BLaER1 treated with 17β-estradiol and CSF1 and Interleukin-3, amounts not matched to agents 10 nM and 100 nM (cell line): Measurements from ENCODE around the gene DPYD.

Experiments
- H3K27ac ChIP-seq, 11 experiments: shearing (Covaris generic); formaldehyde crosslinking; 2 replicates each; pipeline ENCODE4 v1.8.1; 2022
- H3K27me3 ChIP-seq, 11 experiments: shearing (Covaris generic); formaldehyde crosslinking; 2 replicates each; pipeline ENCODE4 v1.8.1; 2022
- H3K36me3 ChIP-seq, 11 experiments: shearing (Covaris generic); formaldehyde crosslinking; 2 replicates each; pipeline ENCODE4 v1.8.1; 2022
- H3K4me1 ChIP-seq, 10 experiments: shearing (Covaris generic); formaldehyde crosslinking; 2 replicates each; pipeline ENCODE4 v1.8.1; 2022
- H3K4me2 ChIP-seq, 11 experiments: shearing (Covaris generic); formaldehyde crosslinking; 2 replicates each; pipeline ENCODE4 v1.8.1; 2022
- H3K4me3 ChIP-seq, 10 experiments: shearing (Covaris generic); formaldehyde crosslinking; 2 replicates each; pipeline ENCODE4 v1.8.1; 2022
- H3K9ac ChIP-seq, 11 experiments: shearing (Covaris generic); formaldehyde crosslinking; 2 replicates each; pipeline ENCODE4 v1.8.1; 2022
- H3K9me3 ChIP-seq, 11 experiments: shearing (Covaris generic); formaldehyde crosslinking; replicated peaks in 1 of 11; 2 replicates each; pipeline ENCODE4 v1.8.1; 2022
- H4K20me1 ChIP-seq, 11 experiments: shearing (Covaris generic); formaldehyde crosslinking; 2 replicates each; pipeline ENCODE4 v1.8.1; 2022
- Cebpa-rat ChIP-seq, 11 experiments: shearing (Covaris generic); IDR thresholded peaks; 2 replicates each; pipeline ENCODE4 v1.8.1; 2022

DPYD gene

DNA sequence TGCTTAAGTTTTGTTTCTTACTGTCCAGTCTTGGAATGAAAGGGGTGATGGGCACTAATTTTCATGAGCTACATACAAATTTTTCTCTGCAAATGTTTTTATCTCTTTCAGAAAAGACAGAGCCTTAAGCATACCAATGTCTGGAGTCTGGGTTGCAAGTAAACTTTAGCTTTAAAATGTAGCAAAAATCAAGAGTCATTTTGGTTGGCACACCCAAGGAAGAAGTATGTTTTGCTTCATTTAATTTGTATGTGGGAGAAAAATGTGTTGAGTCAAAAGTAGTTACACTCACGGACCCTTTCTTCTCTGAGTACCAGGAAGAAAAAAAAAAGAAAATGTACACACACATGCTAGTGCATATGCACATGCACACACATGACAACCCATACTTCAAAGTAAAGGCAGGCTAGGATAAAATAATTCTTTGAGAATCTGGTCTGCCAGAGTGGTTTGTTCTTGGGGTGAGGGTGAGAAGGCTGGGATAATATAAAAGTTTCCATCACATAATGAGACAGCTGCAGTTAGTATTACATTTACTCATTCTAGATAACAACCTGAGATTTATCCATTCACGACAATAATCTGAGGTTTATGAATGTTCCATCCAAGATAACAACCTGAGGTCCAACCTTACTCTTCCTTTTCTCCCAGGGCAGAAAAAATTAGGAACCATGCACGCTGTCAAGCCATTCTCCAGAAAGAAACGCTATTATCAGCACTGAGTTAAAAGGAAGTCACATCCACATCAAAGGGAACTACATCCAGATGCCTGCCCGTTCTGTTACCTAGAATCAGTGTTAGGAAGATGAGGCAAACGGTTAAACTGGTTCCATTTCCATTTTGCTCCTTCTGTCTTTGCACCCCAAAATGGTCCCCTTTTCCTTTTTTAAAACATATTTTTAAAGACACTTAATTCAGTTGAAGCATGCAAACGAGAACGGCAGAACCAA, 9.3 kb downstream of the DPYD start:
- Histone ChIP-seq H3K27ac (no peak overlapping the region), H3K36me3 (peaks cover 0 to 9% (median 0%) of the 10 kb centered on the region in 11 experiments; a peak in 1 of 22 replicates), H3K4me1 (peaks cover 0 to 64% (median 21%) of the 10 kb centered on the region in 10 experiments; a peak in 16 of 20 replicates), H3K4me2 (peak overlapping the region in 6 of 11 experiments; percentile 11 to 79 (median 30); a peak in 10 of 22 replicates), H3K27me3 (no peaks in the 10 kb centered on the region), H4K20me1 (peaks cover 0 to 34% (median 0%) of the 10 kb centered on the region in 11 experiments; a peak in 3 of 22 replicates), H3K9ac (no peak overlapping the region), H3K9me3 (peaks cover 0 to 16% (median 0%) of the 10 kb centered on the region in 11 experiments; a peak in 3 of 22 replicates), H3K4me3 (no peak overlapping the region)
- TF ChIP-seq Cebpa-rat (IDR thresholded peaks at IDR 0.05): no peak

DNA sequence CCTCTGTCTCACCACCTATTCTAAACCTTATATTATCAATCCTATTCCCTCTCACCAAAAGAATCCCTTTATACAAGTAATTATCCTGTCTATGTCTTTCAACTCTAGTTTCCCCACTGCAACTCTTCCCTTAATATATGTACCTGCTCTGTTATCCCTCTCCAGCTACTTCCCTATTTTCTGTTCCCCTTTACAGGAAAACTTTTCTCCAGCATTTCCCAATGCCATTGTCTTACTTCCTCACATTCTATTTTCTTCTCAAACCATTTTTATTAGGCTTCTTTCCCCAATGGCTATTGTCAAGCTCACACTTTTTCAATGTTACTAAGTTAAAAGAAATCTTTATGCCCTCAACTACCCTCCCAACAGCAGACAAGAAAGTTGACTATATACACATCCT, 11.6 kb downstream of the DPYD start:
- Histone ChIP-seq H4K20me1 (peaks cover 0 to 27% (median 0%) of the 10 kb centered on the region in 11 experiments; a peak in 4 of 22 replicates), H3K9ac (no peak overlapping the region), H3K4me1 (peaks cover 0 to 83% (median 23%) of the 10 kb centered on the region in 10 experiments; a peak in 16 of 20 replicates), H3K27ac (peak overlapping the region in 3 of 11 experiments; percentile 19 to 52 (median 48); a peak in 4 of 22 replicates), H3K4me2 (peak overlapping the region in 5 of 11 experiments; percentile 40 to 85 (median 70); a peak in 10 of 22 replicates), H3K9me3 (peaks cover 0 to 24% (median 0%) of the 10 kb centered on the region in 11 experiments; a peak in 3 of 22 replicates), H3K36me3 (peaks cover 0 to 9% (median 0%) of the 10 kb centered on the region in 11 experiments; a peak in 2 of 22 replicates), H3K4me3 (no peak overlapping the region), H3K27me3 (no peaks in the 10 kb centered on the region)
- no peak for TF ChIP-seq Cebpa-rat (IDR thresholded peaks at IDR 0.05)

DNA sequence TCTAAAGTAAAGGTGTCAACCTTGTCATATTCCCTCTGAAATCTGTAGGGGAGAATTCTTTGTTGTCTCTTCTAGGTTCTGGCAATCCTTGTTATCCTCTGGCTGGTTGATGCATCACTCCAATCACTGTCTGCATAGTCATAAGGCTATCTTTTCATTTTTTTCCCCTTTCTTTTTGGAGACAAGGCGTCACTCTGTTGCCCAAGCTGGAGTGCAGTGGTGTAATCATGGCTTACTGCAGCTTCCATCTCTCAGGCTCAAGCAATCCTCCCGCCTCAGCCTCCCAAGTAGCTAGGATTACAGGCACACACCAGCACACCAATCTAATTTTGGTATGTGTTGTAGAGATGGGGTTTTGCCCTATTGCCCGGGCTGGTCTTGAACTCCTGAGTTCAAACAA, 12.9 kb downstream of the DPYD start:
- Histone ChIP-seq H3K27ac (peak overlapping the region in 4 of 11 experiments; percentile 3 to 77 (median 16); a peak in 6 of 22 replicates), H3K36me3 (peaks cover 0 to 3% (median 0%) of the 10 kb centered on the region in 11 experiments; a peak in 1 of 22 replicates), H3K9ac (no peak overlapping the region)

DNA sequence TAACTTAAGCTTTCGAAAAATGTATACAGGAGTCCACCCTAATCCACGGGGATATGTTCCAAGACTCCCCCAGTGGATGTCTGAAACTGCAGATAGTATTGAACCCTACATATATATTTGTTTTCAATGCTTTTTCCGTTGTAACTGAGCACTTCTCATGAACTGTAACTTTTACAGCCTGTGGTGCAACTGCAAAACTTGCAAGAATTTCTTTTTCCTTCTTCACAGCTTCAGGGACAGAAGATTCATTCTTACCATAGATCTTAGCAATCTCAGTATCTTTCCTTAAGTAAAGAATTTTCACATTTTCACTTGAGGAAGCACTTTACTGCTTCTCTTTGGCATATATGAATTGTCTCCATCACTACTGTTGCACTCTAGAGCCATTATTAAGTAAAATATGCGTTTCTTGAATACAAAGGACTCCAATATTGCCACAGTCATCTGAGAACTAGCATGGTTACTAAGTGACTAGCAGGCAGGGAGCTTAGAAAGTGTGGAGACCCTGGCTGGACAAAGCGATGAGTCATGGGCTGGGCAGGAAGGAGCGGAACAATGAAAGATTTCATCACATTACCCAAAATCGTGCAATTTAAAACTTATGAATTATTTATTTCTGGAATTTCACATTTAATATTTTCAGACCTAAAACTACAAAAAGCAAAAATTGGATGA, 14.1 kb downstream of the DPYD start:
- Histone ChIP-seq H3K4me3 (no peak overlapping the region), H3K4me2 (peak overlapping the region in 6 of 11 experiments; percentile 18 to 85 (median 59); a peak in 10 of 22 replicates), H4K20me1 (peaks cover 0 to 3% (median 0%) of the 10 kb centered on the region in 11 experiments; a peak in 2 of 22 replicates), H3K9me3 (peaks cover 0 to 24% (median 0%) of the 10 kb centered on the region in 11 experiments; a peak in 3 of 22 replicates), H3K27ac (peak overlapping the region in 4 of 11 experiments; percentile 7 to 77 (median 41); a peak in 6 of 22 replicates), H3K9ac (no peak overlapping the region), H3K4me1 (peaks cover 0 to 97% (median 26%) of the 10 kb centered on the region in 10 experiments; a peak in 16 of 20 replicates), H3K36me3 (no peaks in the 10 kb centered on the region; a peak in 1 of 22 replicates), H3K27me3 (no peaks in the 10 kb centered on the region)
- TF ChIP-seq Cebpa-rat (IDR thresholded peaks at IDR 0.05): peak in 2 of 11 experiments; percentile 14 to 23; a peak in 1 of 22 replicates

More for the DNA sequence above, 12.9 kb downstream of the DPYD start:
- Histone ChIP-seq H3K4me3 (no peak overlapping the region), H3K27me3 (no peaks in the 10 kb centered on the region), H3K4me1 (peaks cover 0 to 97% (median 26%) of the 10 kb centered on the region in 10 experiments; a peak in 16 of 20 replicates), H3K9me3 (peaks cover 0 to 24% (median 0%) of the 10 kb centered on the region in 11 experiments; a peak in 3 of 22 replicates), H3K4me2 (peak overlapping the region in 5 of 11 experiments; percentile 2 to 85 (median 70); a peak in 9 of 22 replicates), H4K20me1 (peaks cover 0 to 14% (median 0%) of the 10 kb centered on the region in 11 experiments; a peak in 3 of 22 replicates)
- no peak for TF ChIP-seq Cebpa-rat (IDR thresholded peaks at IDR 0.05)

DNA sequence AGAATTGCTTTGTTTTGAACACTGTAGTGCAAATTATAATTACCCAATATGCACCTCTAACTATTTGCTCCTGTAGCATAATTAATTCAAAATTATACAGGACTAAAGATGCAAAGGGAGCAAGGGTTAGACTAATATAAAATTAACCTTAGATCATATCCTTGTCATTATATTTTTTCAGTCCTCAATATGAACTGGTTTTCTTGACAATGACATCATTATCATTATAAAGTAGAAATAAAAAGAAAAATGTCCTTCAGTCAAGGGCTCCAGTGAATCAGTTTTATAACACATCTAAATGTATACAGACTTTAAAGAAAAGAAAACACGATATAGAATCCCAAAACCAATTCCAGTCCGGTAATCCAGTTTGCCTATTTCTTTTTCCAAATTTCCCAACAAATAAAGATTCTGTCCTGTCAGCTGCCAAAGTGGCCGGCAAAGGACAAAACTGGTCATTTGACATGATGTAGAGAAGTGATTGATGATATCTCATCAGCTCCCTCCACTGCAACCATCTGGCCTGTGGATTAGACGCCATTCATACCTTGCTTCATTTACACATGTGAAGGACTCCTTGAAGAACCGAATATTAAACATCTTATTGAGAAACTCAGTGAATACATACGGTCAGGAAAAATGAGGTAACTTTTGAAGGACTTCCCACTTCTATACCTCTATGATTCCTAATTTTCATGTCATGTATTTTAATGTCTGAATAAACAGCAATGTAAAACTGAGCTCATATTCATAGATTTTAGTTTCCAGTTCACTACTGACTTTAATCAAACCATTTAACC, 15.5 kb downstream of the DPYD start:
- Histone ChIP-seq H3K4me2 (peak overlapping the region in 4 of 11 experiments; percentile 66 to 85 (median 76); a peak in 5 of 22 replicates), H3K4me3 (no peak overlapping the region), H3K36me3 (no peaks in the 10 kb centered on the region; a peak in 1 of 22 replicates), H4K20me1 (no peaks in the 10 kb centered on the region; a peak in 1 of 22 replicates), H3K9me3 (peaks cover 0 to 26% (median 0%) of the 10 kb centered on the region in 11 experiments; a peak in 3 of 22 replicates), H3K27me3 (no peaks in the 10 kb centered on the region), H3K4me1 (peaks cover 0 to 97% (median 38%) of the 10 kb centered on the region in 10 experiments; a peak in 13 of 20 replicates), H3K27ac (peak overlapping the region in 4 of 11 experiments; percentile 77 to 87 (median 78); a peak in 8 of 22 replicates), H3K9ac (0 out of 22 replicates have a peak overlapping the region, but pooled peaks of 1 of the 11 experiments have one; percentile 1)
- no peak for TF ChIP-seq Cebpa-rat (IDR thresholded peaks at IDR 0.05)

DNA sequence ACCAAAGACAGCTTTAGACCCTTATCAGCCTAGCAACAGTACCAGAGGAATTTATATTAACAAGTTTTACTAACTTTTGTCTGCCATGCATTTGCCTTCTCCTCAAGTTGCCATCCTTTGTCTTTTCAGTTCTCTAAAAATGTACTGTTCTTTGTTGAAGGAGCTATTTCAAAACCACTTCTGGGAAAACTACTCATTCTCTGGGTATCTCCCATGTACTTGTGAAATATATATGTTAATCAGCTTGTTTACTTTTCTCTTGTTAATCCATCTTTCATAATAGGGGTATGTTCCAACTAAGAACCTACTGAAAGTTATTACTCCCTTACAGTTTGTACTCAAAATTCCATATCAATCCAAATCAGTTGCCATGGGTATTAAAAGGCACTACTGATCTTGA, 16.3 kb downstream of the DPYD start:
- Histone ChIP-seq H4K20me1 (no peaks in the 10 kb centered on the region; a peak in 1 of 22 replicates), H3K4me1 (peaks cover 0 to 98% (median 38%) of the 10 kb centered on the region in 10 experiments; a peak in 13 of 20 replicates), H3K27ac (peak overlapping the region in 8 of 11 experiments; percentile 11 to 87 (median 68); a peak in 12 of 22 replicates), H3K4me3 (peak overlapping the region in 3 of 10 experiments; percentile 19 to 39 (median 30); a peak in 5 of 20 replicates), H3K27me3 (no peaks in the 10 kb centered on the region), H3K36me3 (peaks cover 0 to 8% (median 0%) of the 10 kb centered on the region in 11 experiments; a peak in 3 of 22 replicates), H3K4me2 (peak overlapping the region in 6 of 11 experiments; percentile 27 to 85 (median 66); a peak in 10 of 22 replicates), H3K9me3 (peaks cover 0 to 34% (median 0%) of the 10 kb centered on the region in 11 experiments; a peak in 6 of 22 replicates), H3K9ac (peak overlapping the region in 4 of 11 experiments; percentile 42 to 76 (median 65); a peak in 6 of 22 replicates)
- TF ChIP-seq Cebpa-rat (IDR thresholded peaks at IDR 0.05): no peak; a peak in 1 of 22 replicates

DNA sequence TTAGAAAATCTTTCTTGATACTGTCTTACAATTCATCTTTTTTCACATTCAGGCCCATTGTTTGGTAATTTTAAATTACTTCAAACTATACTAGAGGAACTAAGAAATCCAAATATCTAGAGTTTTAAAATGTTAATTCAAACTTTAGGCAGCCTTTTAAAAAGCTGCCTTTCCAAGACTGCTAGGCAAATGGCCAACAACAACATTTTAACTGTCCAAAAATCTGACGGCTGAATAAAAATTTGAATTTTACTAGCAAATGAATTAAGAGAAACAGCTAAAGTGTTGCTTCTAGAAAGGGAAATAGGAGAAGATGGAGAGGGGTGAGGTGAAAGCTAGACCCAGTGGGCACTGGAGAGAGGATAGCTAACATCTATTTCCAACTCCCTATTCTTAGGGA, 17.2 kb downstream of the DPYD start:
- peak overlapping the region in 4 of 11 experiments; percentile 66 to 85 (median 76); a peak in 8 of 22 replicates for H3K4me2 ChIP-seq
- peak overlapping the region in 3 of 10 experiments; percentile 19 to 39 (median 30); a peak in 4 of 20 replicates for H3K4me3 ChIP-seq
- peak overlapping the region in 3 of 11 experiments; percentile 57 to 76 (median 73); a peak in 5 of 22 replicates for H3K9ac ChIP-seq
- TF ChIP-seq Cebpa-rat (IDR thresholded peaks at IDR 0.05): no peak
- H4K20me1 ChIP-seq: no peaks in the 10 kb centered on the region; a peak in 1 of 22 replicates
- H3K36me3 ChIP-seq: peaks cover 0 to 17% (median 0%) of the 10 kb centered on the region in 11 experiments; a peak in 7 of 22 replicates
- peaks cover 3 to 43% (median 8%) of the 10 kb centered on the region in 11 experiments; a peak in 20 of 22 replicates for H3K9me3 ChIP-seq
- H3K27ac ChIP-seq: peak overlapping the region in 6 of 11 experiments; percentile 24 to 87 (median 77); a peak in 10 of 22 replicates
- H3K27me3 ChIP-seq: no peaks in the 10 kb centered on the region
- H3K4me1 ChIP-seq: peaks cover 0 to 92% (median 33%) of the 10 kb centered on the region in 10 experiments; a peak in 13 of 20 replicates
